Stimulated activated CD4-positive, alpha-beta T cell treated with anti-CD3 and anti-CD28 coated beads, TNF-alpha, amount 100 ng/mL, for 48 hours (primary cell): Measurements from ENCODE around the gene NTF3.

ENCODE experiments used
- DNase-seq, 3 donors: peaks; one replicate each; pipeline ENCODE4 v3.0.0-alpha.2; 2020; ENCODE audit warnings: low read depth in 3 of 3

The NTF3 gene

DNA sequence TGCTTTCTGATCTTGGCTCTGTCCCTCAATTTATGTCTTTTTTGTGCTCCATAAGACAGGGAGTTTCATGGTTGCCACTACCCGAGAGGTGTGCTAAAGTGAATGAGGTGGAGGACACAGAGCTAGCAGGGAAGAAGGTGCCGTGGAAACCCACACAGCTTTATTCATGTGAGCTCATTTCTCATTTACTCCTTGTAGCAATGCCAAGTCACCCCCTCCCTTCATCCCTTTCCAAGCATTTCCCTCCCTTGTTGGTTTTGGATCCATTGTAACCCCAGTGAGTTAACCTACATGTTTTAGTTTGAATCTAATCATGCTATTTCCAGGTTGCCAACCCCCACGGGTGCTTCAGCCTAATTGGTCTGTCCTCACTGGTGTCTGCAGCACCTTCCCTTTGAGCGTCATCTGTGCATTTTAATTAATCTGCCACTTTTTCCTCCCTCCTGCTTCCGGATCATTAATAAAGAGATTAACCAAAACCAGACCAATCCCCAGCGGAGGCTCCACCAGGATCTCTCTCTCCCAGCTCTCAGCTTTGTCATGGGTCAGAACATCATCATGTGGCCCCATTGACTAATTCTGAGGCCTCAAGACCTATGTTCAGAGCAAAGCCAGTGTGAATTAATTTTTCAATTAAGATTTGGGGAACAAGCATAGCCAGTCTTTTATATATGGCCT lies 56.2 kb downstream of the NTF3 start:
- no peak for DNase-seq

DNA sequence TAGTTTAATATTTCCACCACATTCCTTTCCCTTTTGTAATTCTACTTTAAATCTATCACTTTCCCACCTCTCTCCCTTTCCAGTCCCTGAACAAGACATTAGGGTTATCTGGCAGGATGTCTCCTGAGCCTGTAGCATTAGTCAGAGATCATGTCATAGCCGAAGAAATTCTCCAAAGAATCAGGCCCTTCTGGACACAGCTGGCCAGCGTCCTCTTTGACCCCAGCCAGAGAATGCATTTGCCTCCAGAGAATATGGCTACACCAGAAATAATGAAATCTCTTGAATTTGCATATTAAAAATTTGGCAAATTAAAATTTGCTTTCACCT lies 56.7 kb downstream of the NTF3 start:
- no peak for DNase-seq

DNA sequence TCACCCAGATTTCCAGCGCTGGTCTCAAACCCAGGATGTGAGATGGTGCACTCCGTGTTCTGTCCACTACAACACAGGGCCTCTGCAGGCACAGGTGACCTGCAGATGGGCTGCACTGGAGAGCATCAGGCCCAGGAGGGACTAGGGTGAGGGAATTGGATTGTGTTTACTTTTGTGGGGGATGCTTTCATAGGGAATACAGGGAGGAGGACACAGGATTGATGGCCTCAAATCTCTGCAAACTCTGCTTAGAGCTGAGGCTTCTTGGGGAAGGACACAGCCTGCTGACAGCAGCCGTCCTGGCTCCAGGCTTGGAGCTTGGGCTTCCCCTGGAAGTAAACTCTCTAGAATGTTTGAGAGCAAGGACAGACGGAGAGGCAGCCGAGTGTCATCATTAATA lies 57.1 kb downstream of the NTF3 start:
- DNase-seq, result no peak

DNA sequence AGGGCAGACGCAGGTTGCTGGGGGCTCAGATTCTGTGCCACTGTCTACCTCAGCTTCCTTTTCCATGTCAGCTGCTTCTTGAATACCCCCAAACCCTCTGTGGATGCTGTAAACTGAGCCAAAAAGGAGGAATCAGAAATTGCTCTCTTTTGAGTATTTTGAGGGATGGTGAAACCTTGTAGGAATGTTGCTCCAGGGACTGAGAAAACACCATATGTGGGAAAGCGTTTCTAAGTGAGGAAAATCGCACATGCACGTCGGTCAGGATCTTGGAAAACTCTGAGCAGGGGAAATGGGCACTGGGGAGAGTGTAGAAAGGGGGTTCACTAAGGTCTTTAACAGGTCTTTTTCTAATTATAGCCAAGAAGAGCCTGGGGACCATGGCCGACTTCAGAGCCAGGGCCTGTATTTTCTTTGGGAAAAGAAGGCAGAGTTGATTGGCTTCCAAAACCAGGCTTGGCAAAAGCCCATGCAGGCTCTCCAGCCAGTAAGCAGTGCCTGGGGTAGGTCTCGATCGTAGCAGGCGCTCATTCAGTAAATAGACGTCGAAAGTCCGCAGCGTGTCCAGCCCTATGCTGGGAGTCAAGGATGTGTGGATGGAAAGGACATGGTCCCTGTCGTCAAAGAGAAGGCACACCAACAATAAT lies 58.0 kb downstream of the NTF3 start:
- no peak for DNase-seq

DNA sequence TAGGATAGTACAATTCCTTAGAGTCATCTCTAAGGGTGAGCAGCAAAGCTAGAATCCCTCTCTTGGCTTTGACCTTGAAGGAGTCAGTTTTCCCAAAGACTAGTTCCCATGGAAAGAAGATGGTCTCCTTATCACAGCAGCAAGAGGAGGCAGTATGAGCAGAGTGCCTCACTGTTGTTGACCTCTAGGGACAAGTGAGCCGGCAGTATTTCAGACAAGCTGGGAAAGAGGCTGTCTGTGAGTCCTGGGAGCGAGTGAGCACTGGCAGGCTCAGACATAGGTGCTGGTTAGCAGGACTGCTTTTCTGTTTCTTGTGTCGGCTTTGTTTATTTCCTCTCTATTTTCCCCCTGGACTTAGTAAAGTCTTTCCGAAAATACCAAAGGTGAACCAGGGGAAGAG lies 60.7 kb downstream of the NTF3 start:
- DNase-seq, result no peak

DNA sequence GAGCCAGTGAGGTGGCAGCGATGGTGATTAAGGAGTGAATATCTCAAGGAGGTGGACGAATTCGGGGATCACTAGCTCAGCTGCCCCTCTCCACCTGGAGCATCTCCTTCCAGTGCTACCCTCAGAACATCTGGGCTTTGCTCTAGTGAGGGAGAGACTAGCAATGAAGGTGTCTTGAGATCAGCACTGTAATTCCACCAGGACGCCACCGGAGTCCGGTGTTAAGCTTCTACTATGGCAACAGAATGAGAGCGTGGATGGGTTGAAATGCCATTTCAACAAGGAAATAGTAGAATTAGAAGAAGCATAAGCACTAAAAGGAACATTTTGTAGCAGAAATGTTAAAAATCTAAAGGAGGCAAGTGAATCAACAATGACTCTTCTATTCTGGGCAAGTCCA lies 61.1 kb downstream of the NTF3 start:
- no peak for DNase-seq

DNA sequence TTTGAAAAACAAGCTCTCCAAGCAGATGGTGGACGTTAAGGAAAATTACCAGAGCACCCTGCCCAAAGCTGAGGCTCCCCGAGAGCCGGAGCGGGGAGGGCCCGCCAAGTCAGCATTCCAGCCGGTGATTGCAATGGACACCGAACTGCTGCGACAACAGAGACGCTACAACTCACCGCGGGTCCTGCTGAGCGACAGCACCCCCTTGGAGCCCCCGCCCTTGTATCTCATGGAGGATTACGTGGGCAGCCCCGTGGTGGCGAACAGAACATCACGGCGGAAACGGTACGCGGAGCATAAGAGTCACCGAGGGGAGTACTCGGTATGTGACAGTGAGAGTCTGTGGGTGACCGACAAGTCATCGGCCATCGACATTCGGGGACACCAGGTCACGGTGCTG lies 62.4 kb downstream of the NTF3 start:
- no peak for DNase-seq

DNA sequence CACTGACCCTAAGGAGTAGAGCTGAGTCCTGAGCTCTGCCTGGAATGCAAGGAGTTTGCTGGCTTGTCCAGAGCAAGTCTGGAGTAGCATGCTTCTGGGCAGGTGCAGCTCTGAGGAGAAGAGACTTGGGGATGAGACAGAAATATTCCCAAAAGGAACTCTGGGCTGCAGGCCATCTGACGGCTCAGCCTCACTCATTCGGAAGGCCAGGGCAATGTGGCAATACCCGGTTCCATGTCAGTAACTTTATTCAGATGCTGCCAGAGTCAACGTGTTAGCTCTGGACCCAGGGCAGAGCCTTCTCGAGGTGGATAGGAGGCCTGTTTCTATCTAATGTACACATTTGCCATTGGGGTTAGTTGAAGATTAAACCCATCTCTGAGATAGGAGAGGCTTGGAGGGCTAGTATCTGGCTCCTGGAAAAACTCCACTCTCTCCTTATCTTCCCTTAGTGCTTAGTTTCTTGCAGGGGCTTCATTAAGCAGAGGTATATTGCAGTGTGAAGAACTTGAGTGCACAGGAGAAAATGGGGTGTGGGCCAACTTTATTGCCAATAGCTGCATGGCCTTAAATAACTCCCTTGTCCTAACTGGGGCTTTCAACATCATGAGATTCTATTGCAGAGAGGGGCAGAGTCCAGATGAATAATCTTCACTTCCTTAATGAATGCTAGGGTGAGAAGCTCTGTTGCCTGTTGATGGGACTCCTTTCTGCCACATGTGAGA lies 65.6 kb downstream of the NTF3 start:
- DNase-seq, result no peak

DNA sequence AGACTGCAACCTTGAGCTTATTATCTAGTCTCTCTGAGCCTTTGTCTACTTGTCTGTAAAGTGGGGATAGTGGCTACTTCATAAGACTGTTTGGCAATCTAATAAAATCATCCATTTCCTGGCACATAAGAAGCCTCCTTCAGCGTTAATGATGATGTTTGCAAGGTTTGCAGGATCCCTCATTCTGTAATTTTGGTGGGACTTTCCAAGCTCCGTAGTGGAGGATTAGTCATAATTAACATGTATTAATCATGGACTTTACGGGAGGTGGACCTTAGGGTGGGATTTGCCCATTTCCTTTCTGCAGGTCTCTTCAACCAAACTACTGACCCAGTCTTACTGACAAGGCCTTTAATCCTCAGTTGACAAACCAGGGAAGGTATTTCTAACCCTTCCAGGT lies 66.2 kb downstream of the NTF3 start:
- no peak for DNase-seq

DNA sequence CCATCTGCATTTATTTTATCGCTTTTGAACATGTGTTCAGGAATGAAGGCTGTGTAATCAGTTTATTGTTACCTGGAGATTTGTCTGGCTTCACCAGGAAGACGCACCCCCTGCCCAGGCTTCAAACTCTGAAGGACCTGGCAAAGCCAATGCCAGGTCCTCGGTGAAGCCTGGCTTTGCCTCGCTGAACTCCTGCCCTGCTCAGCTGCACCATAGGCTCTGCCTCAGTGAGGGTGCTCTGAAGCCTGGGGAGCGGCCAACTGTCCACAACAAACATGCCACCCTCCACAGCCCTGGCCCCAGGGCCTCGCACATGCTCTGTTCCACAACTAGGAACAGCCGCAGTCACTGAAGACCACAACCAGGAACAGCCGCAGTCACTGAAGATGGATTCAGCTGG lies 66.9 kb downstream of the NTF3 start:
- no peak for DNase-seq

DNA sequence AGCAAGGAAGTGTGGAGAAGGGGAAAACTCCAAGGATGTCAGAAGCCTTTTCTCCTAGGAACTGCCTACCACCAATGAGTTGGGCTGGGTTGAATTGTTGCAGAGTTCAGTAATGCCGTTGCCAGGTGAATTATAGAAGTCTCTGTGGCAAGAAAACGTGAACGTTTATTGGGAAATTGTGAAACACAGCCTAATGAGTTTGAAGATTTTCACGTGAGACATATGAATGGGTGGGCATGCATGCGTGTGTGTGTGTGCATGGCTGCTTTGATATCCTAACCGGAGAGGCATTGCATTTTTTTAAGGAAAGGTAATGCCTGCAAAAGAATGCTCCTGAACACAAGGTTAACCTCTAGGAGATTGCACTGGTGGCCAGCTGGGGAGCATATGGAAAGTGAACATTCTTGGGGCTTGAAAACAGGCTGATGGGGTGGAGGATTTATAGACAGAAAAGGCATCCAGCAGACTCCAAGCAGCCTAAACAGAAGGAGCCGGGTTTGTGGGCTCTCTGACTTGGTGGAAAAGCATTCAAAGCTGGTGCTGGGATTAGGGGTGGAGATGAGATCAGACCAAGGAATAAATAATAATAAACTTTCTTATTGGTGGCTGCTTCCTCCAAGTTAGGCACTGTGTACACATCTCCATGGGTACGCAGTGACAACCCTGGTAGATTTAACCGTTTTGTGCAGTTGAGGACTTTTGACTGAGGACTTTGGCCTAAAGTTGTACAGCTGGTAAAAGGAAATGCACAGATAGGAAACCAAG lies 67.8 kb downstream of the NTF3 start:
- no peak for DNase-seq

DNA sequence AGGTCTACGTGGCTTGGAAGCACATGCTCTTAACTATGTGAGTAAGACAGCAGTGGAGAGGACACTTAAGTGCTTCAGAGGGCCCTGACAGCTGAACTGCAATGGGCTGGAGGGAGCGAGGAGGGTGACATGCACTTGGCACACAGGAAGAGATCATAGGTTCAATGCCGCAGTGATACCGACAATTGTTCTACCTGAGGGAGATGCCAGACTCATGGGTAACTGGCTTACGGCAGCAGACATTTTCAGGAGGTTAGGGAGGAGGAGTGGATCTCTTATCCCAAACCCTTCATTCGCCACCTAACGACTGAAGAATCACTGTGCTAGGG lies 68.4 kb downstream of the NTF3 start:
- DNase-seq, result no peak

DNA sequence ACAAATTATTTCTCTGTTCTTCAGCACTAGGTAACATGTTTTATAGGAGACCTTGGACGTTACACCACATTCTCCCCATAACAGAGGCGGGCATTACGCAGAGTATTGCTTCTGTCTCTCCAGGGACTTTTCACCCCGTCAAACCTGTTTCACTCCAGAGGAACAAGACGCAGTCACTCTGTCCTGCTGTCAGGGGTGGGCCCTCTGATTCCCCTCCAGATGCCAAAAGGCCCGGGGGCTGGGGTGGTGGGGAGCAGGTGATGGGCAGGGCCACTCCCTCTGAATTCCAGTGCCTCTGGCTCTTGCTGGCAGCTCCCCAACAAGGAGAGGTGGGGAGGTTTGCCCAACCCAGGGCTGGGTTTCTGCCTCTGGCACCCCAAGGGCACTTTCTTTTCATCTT lies 71.9 kb downstream of the NTF3 start:
- DNase-seq, result no peak

DNA sequence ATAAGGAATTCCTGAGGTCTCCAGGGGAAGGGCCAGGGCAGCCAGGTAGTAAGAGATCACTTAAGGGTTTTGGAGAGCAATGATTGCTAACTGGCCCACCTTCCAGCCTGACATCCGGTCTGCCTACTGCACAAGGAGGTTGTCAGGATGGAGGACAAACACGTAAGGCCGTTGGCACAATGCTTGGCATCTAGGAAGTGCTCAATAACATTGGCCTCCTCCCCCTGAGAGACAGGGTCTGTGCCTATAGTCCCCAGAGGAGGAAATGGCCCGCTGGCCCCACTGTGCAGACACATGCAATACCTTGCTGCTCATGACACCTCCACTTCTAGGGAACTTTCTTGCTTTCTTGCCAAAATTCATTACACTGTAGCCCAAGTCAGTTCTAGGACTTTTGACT lies 73.2 kb downstream of the NTF3 start:
- DNase-seq, result no peak

DNA sequence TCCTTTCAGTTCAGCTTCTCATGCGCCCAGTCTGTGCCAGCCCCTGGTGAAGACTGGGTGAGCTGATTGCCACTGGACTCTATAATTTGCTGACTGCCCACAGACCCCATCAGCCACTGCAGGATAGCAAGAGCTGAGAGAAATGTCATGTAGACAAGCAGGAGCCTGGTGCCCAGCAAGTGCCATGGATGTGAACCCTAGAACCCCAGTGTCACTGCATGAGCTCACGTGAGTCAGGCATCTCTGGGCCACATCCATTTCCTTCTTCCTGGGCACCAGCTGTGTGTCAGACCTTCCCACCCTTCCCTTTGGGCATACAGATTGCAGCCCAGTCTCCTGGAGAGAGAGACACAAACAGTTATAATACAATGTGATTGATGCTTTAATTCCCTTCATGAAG lies 73.8 kb downstream of the NTF3 start:
- DNase-seq, result no peak

DNA sequence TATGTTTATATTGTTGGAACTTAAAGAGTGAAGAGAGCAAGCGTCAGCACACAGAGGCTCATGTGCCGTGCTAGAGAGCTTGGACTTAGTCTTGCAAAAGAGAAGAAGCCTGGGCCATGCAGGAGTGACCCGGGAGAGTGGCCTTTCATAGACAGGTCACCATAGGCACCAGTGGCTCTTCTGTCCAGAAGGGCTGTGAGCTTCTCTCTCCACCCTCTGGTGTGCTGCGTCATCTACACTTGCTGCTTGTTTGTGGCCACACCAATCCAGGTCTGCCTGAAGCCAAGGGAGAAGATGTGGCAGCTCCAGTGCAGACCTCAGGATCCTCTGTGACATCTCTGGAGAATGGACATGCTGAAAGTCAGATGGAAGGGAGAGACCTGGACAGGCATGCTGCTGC lies 74.4 kb downstream of the NTF3 start:
- no peak for DNase-seq

DNA sequence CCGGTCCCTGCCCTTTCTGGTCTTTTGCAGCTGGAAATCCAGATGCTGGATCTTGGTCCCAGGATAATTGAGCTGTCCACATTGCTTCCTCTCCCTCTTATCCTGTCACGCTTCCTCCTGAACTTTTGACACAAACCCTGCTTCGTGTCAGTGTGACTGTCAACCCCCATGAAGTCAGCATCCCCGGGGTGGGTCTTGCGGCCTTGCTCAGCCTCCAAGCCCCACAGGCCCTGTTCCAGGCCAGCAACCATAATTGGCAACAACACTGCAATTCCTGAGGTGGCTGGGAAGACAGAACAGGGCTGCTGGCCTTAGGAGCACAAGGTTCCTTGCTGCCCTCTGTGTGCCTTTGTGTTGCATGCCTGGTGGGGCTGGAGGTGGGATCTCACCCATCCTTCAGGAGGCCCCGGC lies 74.9 kb downstream of the NTF3 start:
- no peak for DNase-seq

DNA sequence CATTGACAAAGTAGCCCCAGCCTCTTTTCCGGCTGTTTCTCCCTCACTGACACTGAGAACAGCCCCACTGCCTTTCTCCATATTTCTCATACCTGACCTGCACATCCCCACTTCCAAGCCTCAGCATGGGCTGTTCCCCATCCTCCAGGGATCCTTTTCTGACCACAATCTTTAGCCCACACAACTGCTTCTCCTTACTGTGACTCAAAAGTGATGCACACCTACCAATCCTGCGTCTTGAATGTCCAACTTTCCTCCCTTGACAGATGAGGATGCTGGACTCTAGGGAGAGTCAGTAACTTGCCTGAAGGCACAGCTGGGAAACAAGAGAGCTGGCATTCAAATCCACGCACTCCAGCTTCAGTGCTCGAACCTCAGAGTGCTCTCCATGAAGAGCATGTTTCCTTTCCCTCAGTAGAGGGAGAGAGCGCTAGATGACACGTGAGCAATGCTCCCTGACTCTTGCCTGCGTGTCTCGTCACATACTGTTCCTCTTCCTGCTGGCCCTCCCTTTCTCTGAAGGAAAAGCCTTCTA lies 75.6 kb downstream of the NTF3 start:
- no peak for DNase-seq

DNA sequence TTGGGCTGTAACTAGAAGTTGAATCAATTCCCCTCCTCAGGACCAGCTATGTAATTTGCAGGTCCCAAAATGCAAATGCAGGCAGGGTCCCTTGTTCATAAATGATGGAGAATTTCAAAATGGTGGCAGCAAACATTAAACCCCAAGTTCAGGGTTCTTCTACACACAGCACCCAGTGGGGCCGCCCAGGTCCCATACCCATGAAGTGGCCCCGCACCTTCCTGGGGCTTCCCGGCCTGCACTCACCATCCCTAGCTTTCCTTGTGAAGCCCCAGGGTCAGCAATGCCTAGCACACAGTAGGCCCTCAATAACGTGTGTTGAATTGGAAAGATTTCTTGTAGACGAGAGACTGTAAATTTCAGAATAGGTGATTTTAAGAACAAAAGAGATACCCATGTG lies 76.0 kb downstream of the NTF3 start:
- no peak for DNase-seq

DNA sequence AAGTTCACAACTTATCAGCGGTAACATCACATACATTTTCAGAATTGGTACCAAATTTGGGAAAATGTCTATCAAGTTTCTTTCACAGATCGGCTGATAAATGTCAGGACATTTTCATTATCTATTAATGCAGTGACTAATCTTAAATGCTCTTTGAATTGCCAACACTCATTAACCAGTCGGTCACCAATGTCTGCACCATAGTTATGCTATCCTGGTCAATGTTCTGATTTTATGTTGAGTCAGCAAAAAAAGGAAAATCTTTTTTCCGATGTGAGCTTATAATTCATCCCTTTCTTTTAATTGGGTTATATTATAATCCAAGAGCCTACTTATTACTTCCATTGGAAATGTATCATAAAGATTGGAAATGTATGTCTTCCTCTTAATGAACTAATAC lies 77.2 kb downstream of the NTF3 start:
- no peak for DNase-seq

DNA sequence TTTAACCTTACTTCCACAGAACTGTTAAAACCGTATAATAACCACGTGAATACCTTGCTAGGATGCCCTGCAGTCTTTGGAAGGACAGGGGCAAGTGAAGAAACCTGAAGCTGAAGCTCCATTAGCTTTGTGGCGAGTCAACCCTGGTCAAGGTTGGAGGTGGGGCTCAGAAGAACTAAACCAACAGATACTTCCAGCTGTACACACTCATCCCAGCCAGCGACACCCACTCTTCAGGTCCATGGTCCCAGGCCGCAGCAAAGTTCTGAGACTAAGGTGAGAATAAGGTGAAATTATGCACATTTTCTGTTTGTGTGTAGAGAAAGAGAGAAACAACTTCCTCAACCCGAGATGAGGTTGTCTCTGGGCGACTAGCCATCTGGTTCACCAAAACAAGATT lies 77.6 kb downstream of the NTF3 start:
- DNase-seq, result no peak

DNA sequence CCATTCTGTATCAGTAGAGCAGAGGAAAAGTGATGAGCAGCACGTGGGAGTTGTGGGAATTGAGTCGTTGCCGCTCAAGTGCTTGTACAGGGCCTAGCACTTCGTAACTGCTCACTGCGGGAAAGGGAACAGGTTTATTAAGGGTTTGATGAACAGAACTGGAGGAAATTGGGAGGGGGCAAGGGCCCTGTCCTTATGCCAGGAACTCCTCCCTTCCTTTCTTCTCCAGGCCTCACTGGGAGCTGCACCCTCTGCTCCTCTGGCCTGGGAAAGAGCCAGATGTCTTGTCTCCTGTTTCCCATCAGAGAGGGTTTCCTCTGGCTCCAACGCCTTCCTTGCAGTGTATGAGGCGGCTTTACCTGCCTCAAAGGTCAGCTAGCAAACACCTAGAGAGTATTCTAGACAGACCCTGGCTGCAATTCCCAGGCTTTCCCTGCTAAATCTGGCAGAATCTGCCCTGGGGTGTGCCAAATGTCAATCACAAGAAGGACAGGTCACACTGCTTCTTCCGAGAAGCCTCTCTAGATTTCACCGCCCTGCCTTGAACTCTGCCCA lies 78.4 kb downstream of the NTF3 start:
- DNase-seq, result no peak
